ENCODE results near the gene ASB1.

The ASB1 gene

DNA sequence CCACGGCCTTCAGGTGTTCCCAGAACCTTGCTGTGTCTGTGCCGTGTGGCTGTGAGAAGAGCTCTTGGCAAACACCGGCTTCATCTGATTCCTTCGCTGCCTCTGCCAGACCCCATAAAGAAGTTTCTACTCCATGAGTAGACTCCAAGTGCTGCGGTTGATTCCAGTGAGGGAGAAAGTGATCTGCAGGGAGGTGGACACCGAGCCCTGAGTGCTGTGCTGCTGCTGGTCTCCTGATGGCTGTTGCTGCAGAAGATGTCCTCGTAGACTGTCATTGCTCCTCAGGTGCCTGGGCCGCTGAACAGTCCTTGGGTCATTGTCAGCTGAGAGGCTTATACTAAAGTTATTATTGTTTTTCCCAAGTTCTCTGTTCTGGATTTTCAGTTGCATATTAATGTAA is 19.6 kb downstream of the ASB1 start:
- DNase-seq, result no peak

GRCh38 chr2:238448031-238448955 is 21.6 kb downstream of the ASB1 start:
- DNase-seq, result no peak

DNA sequence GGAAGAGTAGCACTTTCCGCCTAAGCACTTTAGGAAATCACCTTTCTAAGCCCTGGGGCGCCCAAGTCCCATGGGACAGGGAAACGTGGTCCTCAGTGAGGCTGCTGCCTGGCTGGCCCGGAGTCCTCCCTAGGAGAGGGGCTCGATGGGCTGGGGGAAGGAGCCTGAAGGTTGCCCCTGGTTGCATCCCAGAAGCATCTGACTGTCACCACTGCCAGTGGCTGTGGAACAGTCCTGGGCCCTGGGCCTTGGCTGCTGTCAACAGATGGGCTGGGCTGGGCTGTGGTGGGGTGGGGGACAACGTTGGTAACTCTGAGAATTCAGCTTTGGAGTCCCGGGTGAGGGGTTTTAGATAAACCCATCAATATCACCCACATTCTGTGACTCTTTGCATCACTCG is 22.5 kb downstream of the ASB1 start:
- no peak for DNase-seq

DNA sequence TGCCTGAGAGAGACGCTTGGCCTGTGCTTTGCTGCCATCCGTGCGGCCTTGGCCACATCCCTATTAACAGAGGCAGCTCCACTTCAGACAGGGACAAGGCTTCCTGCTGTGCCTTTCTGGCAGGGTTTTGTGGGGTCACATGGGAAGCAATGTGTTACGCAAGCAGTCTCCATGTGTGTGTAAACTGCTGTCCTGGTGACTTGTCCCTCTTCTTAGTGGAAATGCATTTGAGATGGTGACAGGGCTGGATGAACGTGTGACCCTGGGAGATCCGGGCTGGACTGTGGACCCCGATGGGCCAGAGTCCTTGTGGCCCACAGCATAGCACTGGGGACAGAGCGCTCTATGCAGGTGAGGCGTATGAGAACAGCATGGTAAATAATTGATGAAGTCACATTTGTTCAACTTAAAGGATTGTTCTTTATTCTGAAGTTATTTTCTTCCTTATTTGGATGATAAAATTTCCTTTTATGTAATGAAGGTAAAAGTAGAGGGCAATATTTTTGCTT is 23.2 kb downstream of the ASB1 start:
- no peak for DNase-seq

GRCh38 chr2:238450440-238450861 is 23.7 kb downstream of the ASB1 start:
- no peak for DNase-seq

- DNase-seq, result no peak
Measured at GRCh38 chr2:238453842-238454241, 27.1 kb downstream of the ASB1 start.

DNA sequence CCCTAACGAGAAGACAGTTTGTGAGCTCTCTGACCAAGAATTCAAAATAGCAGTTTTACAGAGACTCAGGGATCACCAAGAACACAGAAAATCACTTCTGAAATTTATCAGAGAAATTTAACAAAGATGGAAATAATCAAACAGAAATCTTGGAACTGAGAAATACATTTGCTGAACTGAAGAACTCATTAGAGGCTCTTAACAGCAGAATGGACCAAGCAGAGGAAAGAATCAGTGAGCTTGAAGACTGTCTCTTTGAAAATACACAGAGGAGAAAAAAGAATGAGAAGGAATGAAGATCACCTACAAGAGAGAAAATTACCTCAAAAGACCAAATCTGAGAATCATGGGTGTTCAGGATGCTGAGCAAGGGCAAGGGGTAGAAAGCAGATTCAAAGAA is 29.7 kb downstream of the ASB1 start:
- DNase-seq, result no peak

DNA sequence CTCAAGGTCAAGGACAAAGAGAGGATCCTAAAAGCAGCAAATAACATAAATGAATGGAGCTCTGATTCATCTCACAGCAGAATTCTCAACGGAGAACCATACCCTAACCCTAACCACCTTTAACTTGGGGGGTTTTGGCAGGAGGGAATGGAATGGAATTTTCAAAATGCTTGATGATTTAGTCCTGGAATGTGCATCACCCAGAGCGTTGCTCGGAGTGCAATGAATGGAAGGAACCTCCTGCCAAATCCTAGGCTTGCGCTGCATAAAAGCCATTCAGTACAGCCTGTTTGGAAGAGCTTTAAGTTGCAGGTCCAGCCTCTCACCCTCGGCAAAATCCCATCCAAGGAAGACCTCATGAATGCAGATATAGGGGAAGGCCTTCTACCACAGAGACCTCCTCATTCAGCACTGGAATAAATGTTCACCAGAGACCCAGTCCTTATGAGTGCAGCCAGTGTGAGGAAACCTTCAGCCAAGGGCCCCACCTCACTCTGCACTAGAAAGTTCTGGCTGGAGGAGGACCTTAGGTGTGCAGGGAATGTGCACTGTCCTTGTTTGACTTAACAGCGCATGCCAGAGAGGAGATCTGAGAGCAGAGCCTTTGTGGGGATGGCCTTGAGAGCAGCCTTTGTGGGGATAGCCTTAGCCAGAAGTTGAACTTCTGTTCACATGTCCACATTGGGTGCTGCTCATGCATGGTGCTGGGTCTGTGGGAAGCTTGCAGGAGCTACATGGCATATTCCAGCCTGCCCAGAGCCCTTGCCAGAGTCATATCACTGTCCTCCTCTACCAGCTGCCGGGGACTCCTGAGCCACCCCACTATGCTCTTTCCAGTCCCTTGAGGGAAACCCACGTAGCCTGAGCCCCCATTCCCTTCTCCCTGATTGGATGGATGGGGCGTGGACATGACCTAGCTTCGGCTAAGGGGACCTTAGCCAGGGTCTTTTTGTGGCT is 30.5 kb downstream of the ASB1 start:
- no peak for DNase-seq

GRCh38 chr2:238457927-238458324 is 31.2 kb downstream of the ASB1 start:
- no peak for DNase-seq

- no peak for DNase-seq
Measured at GRCh38 chr2:238458651-238459050, 31.9 kb downstream of the ASB1 start.

GRCh38 chr2:238459081-238459629 is 32.4 kb downstream of the ASB1 start:
- DNase-seq, result no peak

DNA sequence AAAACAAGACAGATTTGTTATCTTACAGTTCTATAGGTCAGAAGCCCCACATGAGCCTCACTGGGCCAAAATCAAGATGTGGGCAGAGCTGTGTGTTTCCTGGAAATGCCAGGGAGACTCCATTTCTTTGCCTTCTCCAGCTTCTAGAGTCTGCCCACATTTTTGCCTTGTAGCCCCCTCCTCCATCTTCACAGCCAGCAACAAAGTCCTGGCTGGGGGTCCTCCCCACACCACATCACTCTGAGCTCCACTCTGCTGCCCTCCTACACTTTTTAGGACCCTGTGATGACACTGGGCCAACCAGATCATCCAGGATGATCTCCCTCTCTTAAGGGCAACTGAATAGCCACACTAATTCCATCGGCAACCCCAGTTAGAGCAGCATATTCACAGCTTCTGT is 34.3 kb downstream of the ASB1 start:
- DNase-seq, result no peak

GRCh38 chr2:238461491-238461890 is 34.8 kb downstream of the ASB1 start:
- no peak for DNase-seq

DNA sequence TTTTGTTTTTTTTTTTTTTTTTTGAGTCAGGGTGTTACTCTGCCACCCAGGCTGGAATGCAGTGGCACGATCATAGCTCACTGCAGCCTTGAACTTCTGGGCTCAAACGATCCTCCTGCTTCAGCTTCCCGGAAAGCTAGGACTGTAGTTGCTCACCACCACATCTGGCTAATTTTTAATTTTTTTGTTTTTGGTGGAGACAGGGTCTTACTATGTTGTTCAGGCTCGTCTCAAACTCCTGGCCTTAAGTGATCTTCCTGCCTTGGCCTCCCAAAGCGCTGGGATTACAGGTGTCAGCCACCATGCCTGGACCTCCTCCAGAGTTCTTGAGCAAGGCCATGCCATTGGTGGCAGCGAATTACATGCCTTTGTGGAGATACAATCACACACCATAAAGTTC is 35.2 kb downstream of the ASB1 start:
- DNase-seq, result no peak

DNA sequence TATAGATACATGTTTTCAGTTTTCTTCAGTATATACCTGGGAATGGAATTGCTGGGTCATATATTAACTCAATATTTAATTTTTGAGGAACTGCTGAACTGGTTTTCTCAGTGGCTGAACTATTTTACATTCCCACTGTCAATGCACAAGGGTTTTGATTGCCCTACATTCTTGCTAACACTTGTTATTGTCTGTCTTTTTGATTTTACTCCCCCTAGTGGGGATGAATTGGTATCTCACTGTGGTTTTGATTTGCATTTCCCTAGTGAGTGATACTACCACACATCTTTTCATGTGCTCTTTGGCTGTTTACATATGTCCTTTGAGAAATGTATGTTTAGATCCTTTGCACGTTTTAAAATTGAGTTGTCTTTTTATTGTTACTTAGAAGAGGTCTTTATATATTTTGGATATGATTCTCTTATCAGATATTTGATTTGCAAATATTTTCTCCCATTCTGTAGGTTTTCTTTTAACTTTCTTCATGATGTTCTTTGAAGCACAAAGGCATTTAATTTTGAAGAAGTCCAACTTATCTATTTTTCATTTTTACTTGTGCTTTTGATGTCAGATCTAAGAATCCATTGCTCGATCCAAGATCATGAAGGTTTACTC is 36.2 kb downstream of the ASB1 start:
- peak in 2 of 5 experiments; percentile 15 to 67 for DNase-seq

DNA sequence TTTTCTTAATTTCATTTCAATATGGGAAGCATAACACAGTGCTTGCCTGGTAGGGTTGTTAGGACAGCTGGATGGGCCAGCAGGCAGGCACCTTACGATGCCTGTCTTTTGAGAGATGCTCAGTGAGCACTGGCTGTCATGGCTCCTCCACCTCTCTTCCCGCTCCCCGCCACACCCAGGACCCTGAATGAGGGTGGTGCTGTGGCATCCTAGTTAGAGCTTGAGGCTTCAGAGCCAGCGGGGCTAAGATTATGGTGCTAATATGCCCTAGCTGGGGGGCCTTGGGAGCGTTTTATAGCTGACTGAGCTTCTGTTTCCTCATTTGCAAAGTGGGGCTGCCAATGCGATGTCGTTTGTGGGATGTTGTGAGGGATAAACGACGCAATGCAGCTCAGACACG is 37.7 kb downstream of the ASB1 start:
- no peak for DNase-seq

- DNase-seq, result no peak
Measured at GRCh38 chr2:238465487-238466242, 38.9 kb downstream of the ASB1 start.

- no peak for DNase-seq
Measured at GRCh38 chr2:238466243-238466756, 39.6 kb downstream of the ASB1 start.

DNA sequence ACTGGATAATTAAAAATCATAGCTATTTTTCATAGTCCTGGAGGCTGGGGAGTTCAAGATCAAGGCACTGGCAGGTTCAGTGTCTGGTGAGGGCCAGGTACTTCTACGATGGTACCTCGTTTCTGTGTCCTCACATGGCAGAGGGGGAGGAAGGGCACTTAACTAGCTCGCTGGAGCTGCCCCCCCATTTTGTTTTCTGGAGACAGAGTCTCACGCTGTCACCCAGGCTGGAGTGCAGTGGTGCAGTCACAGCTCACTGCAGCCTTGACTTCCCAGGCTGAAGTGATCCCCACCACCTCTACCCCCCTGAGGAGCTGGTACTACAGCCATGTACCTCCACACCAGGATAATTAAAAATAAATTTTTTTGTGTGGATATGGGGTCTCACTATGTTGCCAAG is 40.3 kb downstream of the ASB1 start:
- DNase-seq, result no peak

DNA sequence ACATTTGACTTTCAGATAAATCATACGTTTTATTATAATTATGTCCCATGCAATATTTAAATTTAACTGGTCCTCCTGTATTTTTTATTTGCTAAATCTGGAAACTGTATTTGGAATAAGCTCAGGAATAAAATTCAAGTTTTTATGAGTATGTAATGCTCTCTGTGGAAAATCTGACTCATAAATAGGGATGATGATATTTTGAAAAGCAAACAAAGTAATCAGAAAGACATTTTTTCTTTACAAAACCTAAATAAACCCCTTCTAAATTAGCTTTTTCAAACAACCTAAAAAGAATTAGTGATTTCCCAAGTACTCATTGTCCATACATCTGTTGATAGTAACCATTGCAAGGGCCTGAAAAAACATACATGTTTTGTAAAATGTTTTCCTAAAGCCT is 41.1 kb downstream of the ASB1 start:
- DNase-seq, result no peak

DNA sequence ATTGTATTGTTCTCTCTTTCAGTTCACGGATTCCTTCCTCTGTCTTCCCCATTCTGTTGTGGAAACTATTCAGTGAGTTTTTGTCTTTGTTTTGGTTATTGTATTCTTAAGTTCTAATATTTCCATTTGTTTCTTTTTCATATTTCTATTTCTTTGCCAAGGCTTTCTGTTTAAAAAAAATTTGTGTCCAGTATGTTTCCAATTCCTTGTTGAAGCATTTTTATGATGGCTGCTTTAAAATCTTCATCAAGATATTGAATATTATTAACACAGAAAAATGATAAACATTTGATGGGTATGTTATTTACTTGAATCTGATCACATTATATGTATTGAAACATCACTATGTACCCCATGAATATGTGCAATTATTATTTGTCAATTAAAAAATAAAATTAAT is 42.4 kb downstream of the ASB1 start:
- no peak for DNase-seq

GRCh38 chr2:238473014-238473413 is 46.3 kb downstream of the ASB1 start:
- DNase-seq, result no peak

Data from T-helper 2 cell (primary cell).